ENCODE results near the gene GALNTL6. TPM values are rescaled to one million over a fixed set of nuclear protein-coding genes. Genes with fewer than 3 reads are reported as not detected.

GALNTL6 gene
- total and polyA plus RNA-seq, 2 donors (not counting 1 experiment from before 2014, with no cell fraction given) = 0.99 to 1.1 TPM

GRCh38 chr4:172652369-172652768 lies 839.2 kb downstream of the GALNTL6 start:
- WGBS (ENCODE audit: insufficient coverage) = 89% methylated on average over 1 of the region's 1 CpG
- Histone ChIP-seq H3K4me2 (replicated peaks; ENCODE audit: low read depth, low read length, poor library complexity, severe bottlenecking) (no peak overlapping the region), H3K9ac (ENCODE audit: low read length) (no peak overlapping the region), H3K36me3 (replicated peaks in 1 of 2; ENCODE audit: control extremely low read depth in 1 of 2, control insufficient read depth in 1 of 2, extremely low read depth in 1 of 2, insufficient read depth in 2 of 2, low read length in 1 of 2) (no peaks in the 10 kb centered on the region), H3K4me1 (ENCODE audit: control insufficient read depth in 2 of 2, insufficient read depth in 2 of 2, low read length in 2 of 2) (no peaks in the 10 kb centered on the region), H4K20me1 (ENCODE audit: control insufficient read depth, insufficient read depth, low read length, poor library complexity, severe bottlenecking) (no peaks in the 10 kb centered on the region), H3K4me3 (ENCODE audit: control extremely low read depth in 1 of 5, extremely low read depth in 1 of 5, insufficient read depth in 1 of 5, low read depth in 2 of 5, low read length in 4 of 5) (no peak overlapping the region), H2AFZ (ENCODE audit: insufficient read depth, low read depth, low read length, poor library complexity, severe bottlenecking) (no peak overlapping the region), H3K79me2 (ENCODE audit: control insufficient read depth, insufficient read depth, low read length) (no peaks in the 10 kb centered on the region), H3K27ac (ENCODE audit: low read length in 2 of 2) (no peak overlapping the region), H3K9me3 (ENCODE audit: control extremely low read depth in 1 of 3, control insufficient read depth in 2 of 3, insufficient read depth in 1 of 3, low read length in 2 of 3) (no peaks in the 10 kb centered on the region), H3K27me3 (replicated peaks in 1 of 4; ENCODE audit: control extremely low read depth in 1 of 4, control insufficient read depth in 3 of 4, insufficient read depth in 4 of 4, low read length in 3 of 4) (no peaks in the 10 kb centered on the region)
- no peak overlapping the region for H3K4me3 Mint-ChIP-seq
- no peaks in the 10 kb centered on the region for H3K9me3 Mint-ChIP-seq (ENCODE audit: insufficient read depth)
- intact Hi-C loops (cut with micrococcal nuclease) = no loop called here
- H3K27me3 Mint-ChIP-seq = no peaks in the 10 kb centered on the region
- ATAC-seq (ENCODE audit: low read depth) = no peak
- no peak overlapping the region for H3K27ac Mint-ChIP-seq
- DNase-seq = no peak
- CTCF ChIA-PET = no interaction called here
- TF ChIP-seq, protein P1, sequence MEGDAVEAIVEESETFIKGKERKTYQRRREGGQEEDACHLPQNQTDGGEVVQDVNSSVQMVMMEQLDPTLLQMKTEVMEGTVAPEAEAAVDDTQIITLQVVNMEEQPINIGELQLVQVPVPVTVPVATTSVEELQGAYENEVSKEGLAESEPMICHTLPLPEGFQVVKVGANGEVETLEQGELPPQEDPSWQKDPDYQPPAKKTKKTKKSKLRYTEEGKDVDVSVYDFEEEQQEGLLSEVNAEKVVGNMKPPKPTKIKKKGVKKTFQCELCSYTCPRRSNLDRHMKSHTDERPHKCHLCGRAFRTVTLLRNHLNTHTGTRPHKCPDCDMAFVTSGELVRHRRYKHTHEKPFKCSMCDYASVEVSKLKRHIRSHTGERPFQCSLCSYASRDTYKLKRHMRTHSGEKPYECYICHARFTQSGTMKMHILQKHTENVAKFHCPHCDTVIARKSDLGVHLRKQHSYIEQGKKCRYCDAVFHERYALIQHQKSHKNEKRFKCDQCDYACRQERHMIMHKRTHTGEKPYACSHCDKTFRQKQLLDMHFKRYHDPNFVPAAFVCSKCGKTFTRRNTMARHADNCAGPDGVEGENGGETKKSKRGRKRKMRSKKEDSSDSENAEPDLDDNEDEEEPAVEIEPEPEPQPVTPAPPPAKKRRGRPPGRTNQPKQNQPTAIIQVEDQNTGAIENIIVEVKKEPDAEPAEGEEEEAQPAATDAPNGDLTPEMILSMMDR (IDR thresholded peaks at IDR 0.05) = no peak
- no peak for TF ChIP-seq EZH2 (IDR thresholded peaks at IDR 0.05; ENCODE audit: borderline replicate concordance, insufficient read depth, low read depth, low read length, poor library complexity, severe bottlenecking)
- no peaks in the 10 kb centered on the region for H3K4me1 Mint-ChIP-seq
- POLR2A ChIA-PET = no interaction called here

- CTCF ChIA-PET = no interaction called here
- H3K27ac ChIP-seq (ENCODE audit: low read length in 2 of 2) = no peak overlapping the region
- POLR2A ChIA-PET = no interaction called here
- no peaks in the 10 kb centered on the region for H3K9me3 ChIP-seq (ENCODE audit: control extremely low read depth in 1 of 3, control insufficient read depth in 2 of 3, insufficient read depth in 1 of 3, low read length in 2 of 3)
- no peaks in the 10 kb centered on the region for H3K4me1 Mint-ChIP-seq
- intact Hi-C loops (cut with micrococcal nuclease) = no loop called here
- no peak overlapping the region for H3K27ac Mint-ChIP-seq
- no peaks in the 10 kb centered on the region for H3K27me3 Mint-ChIP-seq
- DNase-seq = no peak
- H3K4me2 ChIP-seq (replicated peaks; ENCODE audit: low read depth, low read length, poor library complexity, severe bottlenecking) = no peak overlapping the region
- H4K20me1 ChIP-seq (ENCODE audit: control insufficient read depth, insufficient read depth, low read length, poor library complexity, severe bottlenecking) = no peaks in the 10 kb centered on the region
- H3K79me2 ChIP-seq (ENCODE audit: control insufficient read depth, insufficient read depth, low read length) = no peaks in the 10 kb centered on the region
- H3K4me3 Mint-ChIP-seq = no peak overlapping the region
- H3K4me1 ChIP-seq (ENCODE audit: control insufficient read depth in 2 of 2, insufficient read depth in 2 of 2, low read length in 2 of 2) = no peaks in the 10 kb centered on the region
- no peak overlapping the region for H2AFZ ChIP-seq (ENCODE audit: insufficient read depth, low read depth, low read length, poor library complexity, severe bottlenecking)
- H3K4me3 ChIP-seq (ENCODE audit: control extremely low read depth in 1 of 5, extremely low read depth in 1 of 5, insufficient read depth in 1 of 5, low read depth in 2 of 5, low read length in 4 of 5) = no peak overlapping the region
- TF ChIP-seq EZH2 (IDR thresholded peaks at IDR 0.05; ENCODE audit: borderline replicate concordance, insufficient read depth, low read depth, low read length, poor library complexity, severe bottlenecking) = no peak
- TF ChIP-seq, protein P1 (IDR thresholded peaks at IDR 0.05) = no peak
- H3K9me3 Mint-ChIP-seq (ENCODE audit: insufficient read depth) = no peaks in the 10 kb centered on the region
- no peaks in the 10 kb centered on the region for H3K27me3 ChIP-seq (replicated peaks in 1 of 4; ENCODE audit: control extremely low read depth in 1 of 4, control insufficient read depth in 3 of 4, insufficient read depth in 4 of 4, low read length in 3 of 4)
- H3K36me3 ChIP-seq (replicated peaks in 1 of 2; ENCODE audit: control extremely low read depth in 1 of 2, control insufficient read depth in 1 of 2, extremely low read depth in 1 of 2, insufficient read depth in 2 of 2, low read length in 1 of 2) = no peaks in the 10 kb centered on the region
- no peak overlapping the region for H3K9ac ChIP-seq (ENCODE audit: low read length)
- ATAC-seq (ENCODE audit: low read depth) = no peak
These were observed 840.5 kb downstream of the GALNTL6 start for GRCh38 chr4:172653676-172654075.
